ENCODE data around the gene IL17RC.
"Not testable (repeated sequence)": the region's sequence is repeated elsewhere in the genome, so short reads cannot be mapped to it uniquely, and the experiment has no call there.

The IL17RC gene

GRCh38 chr3:9932843-9933560 lies 16.1 kb downstream of the IL17RC start:
- FAIRE-seq (peak; percentile 85), DNase-seq (ENCODE audit: insufficient read length, low spot score) (peak; percentile 81)
- TF ChIP-seq POLR2AphosphoS5 (IDR thresholded peaks at IDR 0.05; ENCODE audit: low read depth, low read length) (no peak), POU2F2 (IDR thresholded peaks at IDR 0.05; ENCODE audit: low read depth, low read length) (no peak), TAF1 (IDR thresholded peaks at IDR 0.05; ENCODE audit: low read depth, low read length) (no peak), PAX5 (IDR thresholded peaks at IDR 0.05; ENCODE audit: insufficient read depth, low read length, severe bottlenecking) (no peak), POLR2A (IDR thresholded peaks at IDR 0.05; ENCODE audit: low read depth, low read length) (no peak), SPI1 (IDR thresholded peaks at IDR 0.05; ENCODE audit: low read depth, low read length) (no peak)

- no peak for TF ChIP-seq PAX5 (IDR thresholded peaks at IDR 0.05; ENCODE audit: insufficient read depth, low read length, severe bottlenecking)
- peak; percentile 51 for TF ChIP-seq TAF1 (IDR thresholded peaks at IDR 0.05; ENCODE audit: low read depth, low read length)
- TF ChIP-seq SPI1 (IDR thresholded peaks at IDR 0.05; ENCODE audit: low read depth, low read length) = no peak
- peak; percentile 60 for TF ChIP-seq POLR2AphosphoS5 (IDR thresholded peaks at IDR 0.05; ENCODE audit: low read depth, low read length)
- TF ChIP-seq POLR2A (IDR thresholded peaks at IDR 0.05; ENCODE audit: low read depth, low read length) = peak; percentile 18
- FAIRE-seq (peak; percentile 99), DNase-seq (ENCODE audit: insufficient read length, low spot score) (peak; percentile 94)
Measured at GRCh38 chr3:9933561-9934234, 16.8 kb downstream of the IL17RC start, which contains the start of gene CRELD1. TSS of gene CRELD1 (plus strand) at chr3:9933834. CDS start at chr3:9934439, 605 bp downstream.

- DNase-seq (ENCODE audit: insufficient read length, low spot score) (no peak), FAIRE-seq (no peak)
- no peak for TF ChIP-seq POU2F2 (IDR thresholded peaks at IDR 0.05; ENCODE audit: low read depth, low read length)
- TF ChIP-seq TAF1 (IDR thresholded peaks at IDR 0.05; ENCODE audit: low read depth, low read length) = no peak
- no peak for TF ChIP-seq PAX5 (IDR thresholded peaks at IDR 0.05; ENCODE audit: insufficient read depth, low read length, severe bottlenecking)
- TF ChIP-seq POLR2AphosphoS5 (IDR thresholded peaks at IDR 0.05; ENCODE audit: low read depth, low read length) = no peak
- no peak for TF ChIP-seq POLR2A (IDR thresholded peaks at IDR 0.05; ENCODE audit: low read depth, low read length)
- no peak for TF ChIP-seq SPI1 (IDR thresholded peaks at IDR 0.05; ENCODE audit: low read depth, low read length)
Measured at GRCh38 chr3:9934235-9934621, 17.3 kb downstream of the IL17RC start.

- DNase-seq (ENCODE audit: insufficient read length, low spot score) (no peak), FAIRE-seq (peak; percentile 5)
- TF ChIP-seq POLR2AphosphoS5 (IDR thresholded peaks at IDR 0.05; ENCODE audit: low read depth, low read length) (no peak), TAF1 (IDR thresholded peaks at IDR 0.05; ENCODE audit: low read depth, low read length) (no peak)
Measured at GRCh38 chr3:9934993-9935392, 18.1 kb downstream of the IL17RC start.

- no peak for DNase-seq (ENCODE audit: insufficient read length, low spot score)
- TF ChIP-seq POU2F2 (IDR thresholded peaks at IDR 0.05; ENCODE audit: low read depth, low read length) = no peak
- no peak for TF ChIP-seq SPI1 (IDR thresholded peaks at IDR 0.05; ENCODE audit: low read depth, low read length)
- TF ChIP-seq POLR2A (IDR thresholded peaks at IDR 0.05; ENCODE audit: low read depth, low read length) = no peak
- no peak for TF ChIP-seq PAX5 (IDR thresholded peaks at IDR 0.05; ENCODE audit: insufficient read depth, low read length, severe bottlenecking)
- no peak for TF ChIP-seq POLR2AphosphoS5 (IDR thresholded peaks at IDR 0.05; ENCODE audit: low read depth, low read length)
- no peak for TF ChIP-seq TAF1 (IDR thresholded peaks at IDR 0.05; ENCODE audit: low read depth, low read length)
- no peak for FAIRE-seq
Measured at GRCh38 chr3:9935966-9936510, 19.1 kb downstream of the IL17RC start.

GRCh38 chr3:9937486-9938238 lies 20.8 kb downstream of the IL17RC start:
- DNase-seq (ENCODE audit: insufficient read length, low spot score) = no peak
- FAIRE-seq = no peak
- TF ChIP-seq SPI1 (IDR thresholded peaks at IDR 0.05; ENCODE audit: low read depth, low read length) (no peak), POU2F2 (IDR thresholded peaks at IDR 0.05; ENCODE audit: low read depth, low read length) (no peak), POLR2AphosphoS5 (IDR thresholded peaks at IDR 0.05; ENCODE audit: low read depth, low read length) (no peak; the same call in 1 of the 2 replicates), POLR2A (IDR thresholded peaks at IDR 0.05; ENCODE audit: low read depth, low read length) (no peak), PAX5 (IDR thresholded peaks at IDR 0.05; ENCODE audit: insufficient read depth, low read length, severe bottlenecking) (no peak), TAF1 (IDR thresholded peaks at IDR 0.05; ENCODE audit: low read depth, low read length) (no peak)

- FAIRE-seq = no peak
- DNase-seq (ENCODE audit: insufficient read length, low spot score) = no peak
- TF ChIP-seq POU2F2 (IDR thresholded peaks at IDR 0.05; ENCODE audit: low read depth, low read length) (no peak), SPI1 (IDR thresholded peaks at IDR 0.05; ENCODE audit: low read depth, low read length) (no peak), TAF1 (IDR thresholded peaks at IDR 0.05; ENCODE audit: low read depth, low read length) (no peak), PAX5 (IDR thresholded peaks at IDR 0.05; ENCODE audit: insufficient read depth, low read length, severe bottlenecking) (no peak), POLR2AphosphoS5 (IDR thresholded peaks at IDR 0.05; ENCODE audit: low read depth, low read length) (no peak), POLR2A (IDR thresholded peaks at IDR 0.05; ENCODE audit: low read depth, low read length) (no peak)
Measured at GRCh38 chr3:9938966-9939365, 22.1 kb downstream of the IL17RC start.

- DNase-seq (ENCODE audit: insufficient read length, low spot score); FAIRE-seq: not testable (repeated sequence)
Measured at GRCh38 chr3:9939906-9940305, 23.0 kb downstream of the IL17RC start.

GRCh38 chr3:9940746-9941145 lies 23.8 kb downstream of the IL17RC start:
- DNase-seq (ENCODE audit: insufficient read length, low spot score) (no peak), FAIRE-seq (no peak)
- TF ChIP-seq POLR2A (IDR thresholded peaks at IDR 0.05; ENCODE audit: low read depth, low read length) (no peak), POU2F2 (IDR thresholded peaks at IDR 0.05; ENCODE audit: low read depth, low read length) (no peak), TAF1 (IDR thresholded peaks at IDR 0.05; ENCODE audit: low read depth, low read length) (no peak), SPI1 (IDR thresholded peaks at IDR 0.05; ENCODE audit: low read depth, low read length) (no peak), PAX5 (IDR thresholded peaks at IDR 0.05; ENCODE audit: insufficient read depth, low read length, severe bottlenecking) (no peak), POLR2AphosphoS5 (IDR thresholded peaks at IDR 0.05; ENCODE audit: low read depth, low read length) (no peak)

All from GM12891 (cell line).